K562 (cell line): ENCODE results near the gene ABR. TPM values are rescaled to one million over a fixed set of nuclear protein-coding genes. Genes with fewer than 3 reads are reported as not detected.

Experiments
- ATAC-seq: fragments of 200-7000 bp; cut with Tn5 transposase; 3 replicates; pipeline ENCODE4 v1.9.1; 2020; ENCODE audit warnings: moderate library complexity
- BruUV-seq: library from RNA; stranded (reverse); fragments of 400-500 nt; replicated peaks from 2 replicates; lab custom pipeline; 2021; lab: Mats Ljungman, UMichigan
- CTCF ChIA-PET: fragments of 300-600 bp; formaldehyde crosslinking; extraction: SDS; loops from one replicate; lab custom pipeline; 2021; ENCODE audit warnings: low intra/inter-chr PET ratio; lab: Yijun Ruan, JAX
- POLR2A ChIA-PET: fragments of 300-600, 350-650 bp; sonication (Branson Sonifier 250); formaldehyde crosslinking; extraction: SDS; loops from one replicate; lab custom pipeline; 2021; ENCODE audit warnings: antibody characterized with exemption, inconsistent platforms; lab: Yijun Ruan, JAX
- DNase-seq, 4 experiments: peaks; one replicate each; pipeline versions ENCODE4 v3.0.0 to v3.0.0-alpha.2; 2011 to 2018; ENCODE audit warnings: low spot score in 3 of 4, mixed read lengths in 3 of 4; ENCODE audit errors: extremely low read depth in 1 of 4
- FAIRE-seq: peaks from 2 replicates; lab custom pipeline; 2011; peaks lifted over from hg19 to GRCh38; lab: Jason Lieb, UNC
- H2AFZ ChIP-seq: 2 replicates; pipeline ENCODE4 v1.6.0; 2011; ENCODE audit warnings: low read depth, low read length, control low read depth, inconsistent platforms
- H3K27ac ChIP-seq: fragments of 200-600 bp; 3 replicates; pipeline ENCODE4 v1.8.0; 2011; ENCODE audit warnings: low read depth, mild to moderate bottlenecking, control low read depth, inconsistent platforms, low read length, moderate library complexity, mixed read lengths; ENCODE audit errors: extremely low read depth
- H3K27me3 ChIP-seq, 2 experiments: fragments of 300-600 bp in 1 of 2; 2 replicates in 1 of 2; 3 replicates in 1 of 2; pipeline versions ENCODE4 v1.6.0 to v1.8.0; 2011; ENCODE audit warnings: inconsistent platforms in 2 of 2, low read length in 2 of 2, mild to moderate bottlenecking in 1 of 2, mixed read lengths in 1 of 2, moderate library complexity in 1 of 2; ENCODE audit not compliant: control insufficient read depth in 2 of 2, insufficient read depth in 2 of 2
- H3K36me3 ChIP-seq: fragments of 300-600 bp; 3 replicates; pipeline ENCODE4 v1.8.0; 2011; ENCODE audit warnings: mild to moderate bottlenecking, low read length, inconsistent platforms; ENCODE audit not compliant: control insufficient read depth, insufficient read depth
- H3K4me1 ChIP-seq, 2 experiments: fragments of 200-600 bp in 1 of 2; replicated peaks in 1 of 2; 2 replicates in 1 of 2; 3 replicates in 1 of 2; pipeline versions ENCODE4 v1.5.1 to v1.8.0; 2011; ENCODE audit warnings: inconsistent platforms in 2 of 2, low read length in 2 of 2, mild to moderate bottlenecking in 1 of 2, mixed read lengths in 1 of 2, moderate library complexity in 1 of 2; ENCODE audit not compliant: control insufficient read depth in 2 of 2, insufficient read depth in 2 of 2
- H3K4me2 ChIP-seq: 2 replicates; pipeline ENCODE4 v1.6.1; 2011; ENCODE audit warnings: low read length, control low read depth, inconsistent platforms, mixed read lengths; ENCODE audit not compliant: insufficient read depth
- H3K4me3 ChIP-seq: fragments of 200-600 bp; sonication (generic), shearing (Covaris generic); 2 replicates; pipeline ENCODE4 v1.5.1; 2016; ENCODE audit warnings: control low read depth, inconsistent platforms
- H3K79me2 ChIP-seq: fragments of 200-600 bp; 3 replicates; pipeline ENCODE4 v1.8.0; 2011; ENCODE audit warnings: low read length, inconsistent platforms; ENCODE audit not compliant: control insufficient read depth, insufficient read depth
- H3K9ac ChIP-seq, 2 experiments: 2 replicates each; pipeline versions ENCODE4 v1.6.0 to v1.6.1; 2011; ENCODE audit warnings: low read depth in 2 of 2, low read length in 2 of 2, control low read depth in 1 of 2, inconsistent platforms in 1 of 2, mild to moderate bottlenecking in 1 of 2, mixed read lengths in 1 of 2; ENCODE audit not compliant: insufficient read depth in 1 of 2
- H3K9me1 ChIP-seq: one replicate; pipeline ENCODE4 v1.6.0; 2011; ENCODE audit warnings: inconsistent platforms, mild to moderate bottlenecking, low read length, moderate library complexity; ENCODE audit not compliant: control insufficient read depth, insufficient read depth
- H3K9me3 ChIP-seq: replicated peaks from 2 replicates; pipeline ENCODE4 v1.5.1; 2011; ENCODE audit warnings: low read depth, low read length, inconsistent platforms; ENCODE audit not compliant: control insufficient read depth, insufficient read depth
- H4K20me1 ChIP-seq: replicated peaks from 2 replicates; pipeline ENCODE4 v1.6.1; 2011; ENCODE audit warnings: low read length, inconsistent platforms, mixed read lengths; ENCODE audit not compliant: control insufficient read depth, insufficient read depth
- HMG20B ChIP-seq: fragments of 250-450 bp; sonication (Bioruptor Pico); IDR thresholded peaks from 2 replicates; pipeline ENCODE4 v1.5.0; 2021; ENCODE audit warnings: mild to moderate bottlenecking
- KDM1A ChIP-seq, 2 experiments: fragments of 450-650 bp; IDR thresholded peaks; 2 replicates each; pipeline ENCODE4 v1.6.1; 2016; ENCODE audit warnings: mild to moderate bottlenecking in 2 of 2
- NCOA6 ChIP-seq: fragments of 450-650 bp; IDR thresholded peaks from 2 replicates; pipeline ENCODE4 v1.6.1; 2017; ENCODE audit warnings: mild to moderate bottlenecking
- SLC30A9 ChIP-seq: fragments of 250-450 bp; sonication (Bioruptor Pico); IDR thresholded peaks from 2 replicates; pipeline ENCODE4 v1.8.0; 2022; ENCODE audit warnings: mild to moderate bottlenecking, moderate library complexity
- WGBS: fragments of 100-300 bp; shearing (Covaris generic); methylation state at CpG from one replicate; pipeline ENCODE4 v1.1.6; 2016; ENCODE audit warnings: low coverage, mixed read lengths; ENCODE audit not compliant: insufficient coverage; ENCODE audit errors: missing lambda C conversion rate; 5-methylcytosine and 5-hydroxymethylcytosine counted together
- in situ Hi-C: fragments of 300-500 bp; cut with MboI; formaldehyde crosslinking; loops from 4 replicates; pipeline ENCODE4 v1.15.0; 2018; ENCODE audit warnings: inconsistent platforms, mixed read lengths
- intact Hi-C: fragments of 100-400 bp; cut with micrococcal nuclease; formaldehyde crosslinking; loops from 2 replicates; pipeline ENCODE4 v1.14.2; 2022
- polyA plus RNA-seq, 8 experiments: library from polyadenylated mRNA; depleted of rRNA in 4 of 8; stranded (reverse) in 5 of 8; unstranded in 3 of 8; fragments of >200 nt; fragmentation: Nextera tagmentation in 2 of 8; fragmentation: Illumina TruSeq in 1 of 8; extraction: Ambion mirVana in 2 of 8; extraction: Trizol in 1 of 8; gene quantifications; 2 replicates each; pipeline versions ENCODE4 v1.2.1 to v1.2.3, GENCODE V29; 2011 to 2014; ENCODE audit warnings: inconsistent platforms in 1 of 8, missing spikeins in 1 of 8
- total RNA-seq, 7 experiments: library from RNA; depleted of rRNA in 6 of 7; stranded (reverse); fragments of >200 nt in 6 of 7; fragmentation: Illumina TruSeq in 2 of 7; extraction: Trizol in 2 of 7; gene quantifications; 2 replicates each; pipeline versions ENCODE4 v1.2.1 to v1.2.3, GENCODE V29; 2011 to 2021; ENCODE audit warnings: low replicate concordance in 1 of 7
- TF ChIP-seq, protein P1 (sequence below): fragments of 450-650 bp; IDR thresholded peaks from 2 replicates; pipeline ENCODE4 v1.6.1; 2017; ENCODE audit warnings: antibody characterized with exemption, mild to moderate bottlenecking

The ABR gene
- total and polyA plus RNA-seq, 9 of the 15 experiments (the other 6 are each of a cell fraction or from before 2014, with no cell fraction given) = 0.07 to 1.6 (median 0.37) TPM; not detected in 1

DNA sequence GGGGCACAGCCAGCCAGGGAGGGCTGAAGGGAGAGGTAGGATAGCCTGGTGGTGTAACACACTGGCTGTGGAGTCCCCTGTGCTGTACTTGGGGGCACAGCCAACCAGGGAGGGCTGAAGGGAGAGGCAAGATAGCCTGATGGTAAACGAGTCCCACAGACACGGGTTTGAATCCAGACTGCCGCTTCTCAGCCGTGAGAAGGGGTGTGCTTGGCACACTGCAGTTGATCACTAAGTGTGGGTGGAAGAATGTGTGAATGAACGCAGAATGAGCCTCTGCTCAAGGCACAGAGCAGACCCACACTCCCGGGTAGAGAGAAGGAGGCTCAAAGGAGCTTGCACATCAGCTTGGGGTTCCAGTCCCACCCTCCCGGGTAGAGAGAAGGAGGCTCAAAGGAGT lies 111.4 kb downstream of the ABR start:
- no peak overlapping the region for H2AFZ ChIP-seq
- ChIA-PET POLR2A (no interaction called here), CTCF (no interaction called here)
- H3K27me3 ChIP-seq = peaks cover 19 to 44% of the 10 kb centered on the region in 2 experiments; a peak in 4 of 5 replicates
- no peaks in the 10 kb centered on the region for H3K36me3 ChIP-seq
- no peak overlapping the region for H3K4me2 ChIP-seq
- H3K4me3 ChIP-seq = no peak overlapping the region
- intact Hi-C loops (no loop called here), in situ Hi-C loops (no loop called here)
- FAIRE-seq = no peak
- no peaks in the 10 kb centered on the region for H3K9me1 ChIP-seq
- H4K20me1 ChIP-seq = no peaks in the 10 kb centered on the region
- H3K27ac ChIP-seq = no peak overlapping the region
- 1% methylated on average over 6 of the region's 7 CpGs for WGBS
- no peaks in the 10 kb centered on the region for H3K9me3 ChIP-seq
- no peak overlapping the region for H3K9ac ChIP-seq
- no TSS peak for BruUV-seq
- DNase-seq = no peak
- no peaks in the 10 kb centered on the region for H3K79me2 ChIP-seq
- TF ChIP-seq, protein P1, sequence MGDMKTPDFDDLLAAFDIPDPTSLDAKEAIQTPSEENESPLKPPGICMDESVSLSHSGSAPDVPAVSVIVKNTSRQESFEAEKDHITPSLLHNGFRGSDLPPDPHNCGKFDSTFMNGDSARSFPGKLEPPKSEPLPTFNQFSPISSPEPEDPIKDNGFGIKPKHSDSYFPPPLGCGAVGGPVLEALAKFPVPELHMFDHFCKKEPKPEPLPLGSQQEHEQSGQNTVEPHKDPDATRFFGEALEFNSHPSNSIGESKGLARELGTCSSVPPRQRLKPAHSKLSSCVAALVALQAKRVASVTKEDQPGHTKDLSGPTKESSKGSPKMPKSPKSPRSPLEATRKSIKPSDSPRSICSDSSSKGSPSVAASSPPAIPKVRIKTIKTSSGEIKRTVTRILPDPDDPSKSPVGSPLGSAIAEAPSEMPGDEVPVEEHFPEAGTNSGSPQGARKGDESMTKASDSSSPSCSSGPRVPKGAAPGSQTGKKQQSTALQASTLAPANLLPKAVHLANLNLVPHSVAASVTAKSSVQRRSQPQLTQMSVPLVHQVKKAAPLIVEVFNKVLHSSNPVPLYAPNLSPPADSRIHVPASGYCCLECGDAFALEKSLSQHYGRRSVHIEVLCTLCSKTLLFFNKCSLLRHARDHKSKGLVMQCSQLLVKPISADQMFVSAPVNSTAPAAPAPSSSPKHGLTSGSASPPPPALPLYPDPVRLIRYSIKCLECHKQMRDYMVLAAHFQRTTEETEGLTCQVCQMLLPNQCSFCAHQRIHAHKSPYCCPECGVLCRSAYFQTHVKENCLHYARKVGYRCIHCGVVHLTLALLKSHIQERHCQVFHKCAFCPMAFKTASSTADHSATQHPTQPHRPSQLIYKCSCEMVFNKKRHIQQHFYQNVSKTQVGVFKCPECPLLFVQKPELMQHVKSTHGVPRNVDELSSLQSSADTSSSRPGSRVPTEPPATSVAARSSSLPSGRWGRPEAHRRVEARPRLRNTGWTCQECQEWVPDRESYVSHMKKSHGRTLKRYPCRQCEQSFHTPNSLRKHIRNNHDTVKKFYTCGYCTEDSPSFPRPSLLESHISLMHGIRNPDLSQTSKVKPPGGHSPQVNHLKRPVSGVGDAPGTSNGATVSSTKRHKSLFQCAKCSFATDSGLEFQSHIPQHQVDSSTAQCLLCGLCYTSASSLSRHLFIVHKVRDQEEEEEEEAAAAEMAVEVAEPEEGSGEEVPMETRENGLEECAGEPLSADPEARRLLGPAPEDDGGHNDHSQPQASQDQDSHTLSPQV = no peak
- TF ChIP-seq KDM1A (IDR thresholded peaks at IDR 0.05) = no peak
- TF ChIP-seq SLC30A9 (CRISPR knock-in tag) = no peak
- no peak for TF ChIP-seq HMG20B (CRISPR knock-in tag)
- TF ChIP-seq NCOA6 = no peak
- peaks cover 0 to 3% of the 10 kb centered on the region in 2 experiments; a peak in 1 of 5 replicates for H3K4me1 ChIP-seq
- ATAC-seq = no peak
